LNCAP (cell line): ENCODE data around the gene GPATCH3.

Experiments used
- CTCF ChIP-seq: fragments of 450-650 bp; IDR thresholded peaks from 2 replicates; pipeline ENCODE4 v1.5.1; 2017; ENCODE audit warnings: mild to moderate bottlenecking

The GPATCH3 gene

GRCh38 chr1:26890467-26890796, 9.8 kb downstream of the GPATCH3 start:
- no peak for TF ChIP-seq CTCF

- no peak for TF ChIP-seq CTCF
These were observed 10.5 kb downstream of the GPATCH3 start, which contains the start of gene GPN2 for GRCh38 chr1:26889551-26890466. TSS of gene GPN2 (minus strand) at chr1:26890283. CDS start at chr1:26890096, 187 bp downstream.

- TF ChIP-seq CTCF: no peak
These were observed 12.0 kb downstream of the GPATCH3 start for GRCh38 chr1:26888231-26888630.

GRCh38 chr1:26887125-26887524, 13.1 kb downstream of the GPATCH3 start:
- TF ChIP-seq CTCF: peak; percentile 49

GRCh38 chr1:26882696-26883463, 17.4 kb downstream of the GPATCH3 start:
- TF ChIP-seq CTCF: no peak

GRCh38 chr1:26879793-26880192, 20.5 kb downstream of the GPATCH3 start:
- TF ChIP-seq CTCF: no peak

GRCh38 chr1:26877326-26877725, 22.9 kb downstream of the GPATCH3 start:
- no peak for TF ChIP-seq CTCF
